Esophagus squamous epithelium (tissue), 4 donors: Measurements from ENCODE around the gene APBB1IP.
"Not testable (repeated sequence)": the region's sequence is repeated elsewhere in the genome, so short reads cannot be mapped to it uniquely, and the experiment has no call there.

Experiments used
- CTCF ChIP-seq, 6 experiments: fragments of 450-650 bp in 4 of 6; fragments of 200-600 bp in 2 of 6; sonication (generic) in 2 of 6; IDR thresholded peaks; one replicate each; pipeline ENCODE4 v1.5.1; 2016 to 2019; ENCODE audit warnings: antibody characterized with exemption in 6 of 6, mild to moderate bottlenecking in 4 of 6, moderate library complexity in 4 of 6
- POLR2A ChIP-seq, 4 donors: fragments of 450-650 bp; IDR thresholded peaks; one replicate each; pipeline ENCODE4 v1.6.1; 2017; ENCODE audit warnings: antibody characterized with exemption in 4 of 4, mild to moderate bottlenecking in 4 of 4, moderate library complexity in 3 of 4

DNA sequence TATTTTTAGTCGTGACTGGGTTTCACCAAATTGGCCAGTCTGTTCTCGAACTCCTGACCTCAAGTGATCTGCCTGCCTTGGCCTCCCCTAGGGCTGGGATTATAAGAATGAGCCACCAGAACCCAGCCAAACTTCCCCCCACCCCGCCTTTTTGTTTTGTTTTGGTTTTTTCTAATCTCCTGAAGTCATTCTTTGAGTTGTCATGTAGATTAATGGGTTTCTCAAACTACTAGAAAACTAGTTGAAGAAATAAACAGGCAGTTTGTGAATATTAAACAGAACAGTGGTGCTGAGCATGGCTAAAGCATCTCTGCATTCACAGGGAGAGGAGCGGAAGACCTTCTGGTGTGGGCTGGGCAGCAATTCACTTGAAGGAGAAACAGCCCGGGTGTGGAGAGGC lies 151.7 kb downstream of the APBB1IP start:
- not testable (repeated sequence) for TF ChIP-seq CTCF, POLR2A (IDR thresholded peaks at IDR 0.05)
